Measurements from ENCODE around the gene SH3PXD2A.

DNA sequence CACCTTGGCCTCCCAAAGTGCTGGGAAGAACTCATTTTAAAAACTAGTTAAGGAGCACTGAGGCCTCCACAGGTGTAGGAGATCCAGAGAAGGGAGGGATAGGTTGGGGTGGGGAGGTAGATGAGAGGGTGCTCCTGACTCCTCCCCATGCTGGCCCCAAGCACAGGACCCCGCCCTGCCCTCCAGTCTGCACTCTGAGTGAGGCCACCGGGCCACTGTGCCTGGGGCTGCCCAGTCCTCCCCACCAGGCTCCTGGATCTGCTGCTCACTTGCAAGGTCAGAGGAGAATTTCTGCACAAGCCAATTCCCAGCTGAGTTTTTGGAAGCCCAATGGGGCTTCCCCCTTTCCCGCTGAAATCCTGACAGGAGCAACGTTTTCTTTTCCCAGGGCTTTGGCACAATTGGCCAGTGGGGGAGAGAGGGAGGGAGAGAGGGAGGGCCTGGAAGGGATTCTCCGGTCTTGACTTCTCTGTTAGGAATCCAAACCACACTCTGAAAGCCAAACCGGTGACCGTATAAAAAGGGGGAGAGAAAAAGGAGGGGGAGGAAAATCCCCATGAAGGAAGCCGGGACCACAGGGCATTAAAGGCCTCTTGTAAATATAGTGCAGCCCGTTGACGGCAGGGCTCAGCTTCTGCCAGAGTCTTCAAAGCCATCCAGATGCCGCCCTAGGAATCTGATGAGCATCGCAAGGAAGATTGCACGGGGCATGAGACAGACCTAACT lies 116.2 kb downstream of the SH3PXD2A start:
- TF ChIP-seq EZH2 (IDR thresholded peaks at IDR 0.05; ENCODE audit: borderline replicate concordance, low read depth, low read length, severe bottlenecking) (no peak), CTCF (IDR thresholded peaks at IDR 0.05; ENCODE audit: borderline replicate concordance, extremely low read depth, low read length, poor library complexity, severe bottlenecking) (no peak)

Measured in DND-41 (cell line).